Lower lobe of right lung (tissue), 2 donors: Measurements from ENCODE around the gene MAPK11. TPM values are rescaled to one million over a fixed set of nuclear protein-coding genes. Genes with fewer than 3 reads are reported as not detected.

Source experiments
- ATAC-seq, 2 donors: fragments of 200-7000 bp; cut with Tn5 transposase; one replicate each; pipeline ENCODE4 v1.9.1; 2020 to 2022; ENCODE audit warnings: mild to moderate bottlenecking in 2 of 2, moderate library complexity in 2 of 2
- DNase-seq: peaks from one replicate; pipeline ENCODE4 v3.0.0-alpha.2; 2020
- H3K27ac ChIP-seq: fragments of 200-600 bp; one replicate; pipeline ENCODE4 v1.8.0; 2022
- H3K27me3 ChIP-seq: fragments of 200-600 bp; one replicate; pipeline ENCODE4 v1.8.0; 2022; ENCODE audit warnings: low read depth
- H3K36me3 ChIP-seq: fragments of 200-600 bp; one replicate; pipeline ENCODE4 v1.8.0; 2022; ENCODE audit warnings: mild to moderate bottlenecking
- H3K4me1 ChIP-seq: fragments of 200-600 bp; one replicate; pipeline ENCODE4 v1.8.0; 2022
- H3K4me3 ChIP-seq: fragments of 200-600 bp; one replicate; pipeline ENCODE4 v1.8.0; 2022; ENCODE audit warnings: mild to moderate bottlenecking
- H3K9me3 ChIP-seq: fragments of 200-600 bp; one replicate; pipeline ENCODE4 v1.8.0; 2022
- intact Hi-C: fragments of 100-400 bp; cut with DNase I; formaldehyde crosslinking; loops from one replicate; pipeline ENCODE4 v1.11.0; 2022
- total RNA-seq: library from RNA; stranded (reverse); fragmentation: NEBNext Ultra II Directional; extraction: Animal tissue kit (Norgen Biotek cat#: 25700); gene quantifications from one replicate; pipeline ENCODE4 v1.2.1, GENCODE V29; 2021
- TF ChIP-seq, protein P1 (sequence below): fragments of 200-600 bp; IDR thresholded peaks from one replicate; pipeline ENCODE4 v1.8.0; 2022; ENCODE audit warnings: antibody characterized with exemption, mild to moderate bottlenecking
- donor health status: DM: no; HTN: yes; CAD: no; lungs with severe emphysema.

Gene MAPK11
- total RNA-seq, 1 donor from 2014 or later = 13.1 TPM

- TF ChIP-seq, protein P1, sequence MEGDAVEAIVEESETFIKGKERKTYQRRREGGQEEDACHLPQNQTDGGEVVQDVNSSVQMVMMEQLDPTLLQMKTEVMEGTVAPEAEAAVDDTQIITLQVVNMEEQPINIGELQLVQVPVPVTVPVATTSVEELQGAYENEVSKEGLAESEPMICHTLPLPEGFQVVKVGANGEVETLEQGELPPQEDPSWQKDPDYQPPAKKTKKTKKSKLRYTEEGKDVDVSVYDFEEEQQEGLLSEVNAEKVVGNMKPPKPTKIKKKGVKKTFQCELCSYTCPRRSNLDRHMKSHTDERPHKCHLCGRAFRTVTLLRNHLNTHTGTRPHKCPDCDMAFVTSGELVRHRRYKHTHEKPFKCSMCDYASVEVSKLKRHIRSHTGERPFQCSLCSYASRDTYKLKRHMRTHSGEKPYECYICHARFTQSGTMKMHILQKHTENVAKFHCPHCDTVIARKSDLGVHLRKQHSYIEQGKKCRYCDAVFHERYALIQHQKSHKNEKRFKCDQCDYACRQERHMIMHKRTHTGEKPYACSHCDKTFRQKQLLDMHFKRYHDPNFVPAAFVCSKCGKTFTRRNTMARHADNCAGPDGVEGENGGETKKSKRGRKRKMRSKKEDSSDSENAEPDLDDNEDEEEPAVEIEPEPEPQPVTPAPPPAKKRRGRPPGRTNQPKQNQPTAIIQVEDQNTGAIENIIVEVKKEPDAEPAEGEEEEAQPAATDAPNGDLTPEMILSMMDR = no peak
- Histone ChIP-seq H3K4me1 (peaks cover 16% of the 10 kb centered on the region), H3K4me3 (peak overlapping the region; percentile 57), H3K9me3 (no peaks in the 10 kb centered on the region), H3K27ac (no peak overlapping the region), H3K27me3 (peaks cover 20% of the 10 kb centered on the region), H3K36me3 (no peaks in the 10 kb centered on the region)
- ATAC-seq (no peak), DNase-seq (no peak)
- intact Hi-C loops = no loop called here
These were observed 9.8 kb downstream of the MAPK11 start for GRCh38 chr22:50260434-50260800.

DNA sequence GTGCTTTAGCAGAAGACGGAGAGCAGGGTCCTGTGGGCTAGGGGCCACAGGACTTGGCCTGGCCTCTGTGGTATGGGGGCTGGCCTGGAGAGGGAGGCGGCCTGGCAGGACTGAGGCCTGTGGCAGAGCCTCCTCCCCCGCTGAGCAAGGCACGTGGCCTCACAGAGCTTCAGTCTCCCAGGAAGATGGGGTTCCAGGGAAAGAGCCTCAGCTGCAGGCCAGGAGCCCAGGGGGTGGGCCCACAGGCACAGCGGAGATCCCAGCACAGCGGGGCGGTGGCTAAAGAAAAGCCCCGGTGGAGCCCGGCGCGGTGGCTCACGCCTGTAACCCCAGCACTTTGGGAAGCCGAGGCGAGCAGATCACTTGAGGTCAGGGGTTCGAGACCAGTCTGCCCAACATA lies 10.9 kb downstream of the MAPK11 start:
- TF ChIP-seq, protein P1 = no peak
- H3K4me3 ChIP-seq = no peak overlapping the region
- ATAC-seq = no peak
- intact Hi-C loops = no loop called here
- peaks cover 16% of the 10 kb centered on the region for H3K4me1 ChIP-seq
- no peak overlapping the region for H3K27ac ChIP-seq
- peaks cover 20% of the 10 kb centered on the region for H3K27me3 ChIP-seq
- DNase-seq = no peak
- H3K9me3 ChIP-seq = no peaks in the 10 kb centered on the region
- no peaks in the 10 kb centered on the region for H3K36me3 ChIP-seq

- TF ChIP-seq, protein P1 = no peak
- intact Hi-C loops = no loop called here
- DNase-seq (no peak), ATAC-seq (no peak)
- H3K4me3 ChIP-seq = no peak overlapping the region
- no peaks in the 10 kb centered on the region for H3K36me3 ChIP-seq
- H3K27me3 ChIP-seq = peaks cover 20% of the 10 kb centered on the region
- H3K27ac ChIP-seq = no peak overlapping the region
- peaks cover 16% of the 10 kb centered on the region for H3K4me1 ChIP-seq
- H3K9me3 ChIP-seq = no peaks in the 10 kb centered on the region
These were observed 11.6 kb downstream of the MAPK11 start for GRCh38 chr22:50258361-50259292.

- TF ChIP-seq, protein P1 = no peak
- Histone ChIP-seq H3K4me1 (peaks cover 16% of the 10 kb centered on the region), H3K36me3 (no peaks in the 10 kb centered on the region), H3K27me3 (peaks cover 17% of the 10 kb centered on the region), H3K9me3 (no peaks in the 10 kb centered on the region), H3K27ac (no peak overlapping the region), H3K4me3 (no peak overlapping the region)
- DNase-seq = no peak
- no peak for ATAC-seq
- intact Hi-C loops = no loop called here
These were observed 12.5 kb downstream of the MAPK11 start for GRCh38 chr22:50257451-50258360.

DNA sequence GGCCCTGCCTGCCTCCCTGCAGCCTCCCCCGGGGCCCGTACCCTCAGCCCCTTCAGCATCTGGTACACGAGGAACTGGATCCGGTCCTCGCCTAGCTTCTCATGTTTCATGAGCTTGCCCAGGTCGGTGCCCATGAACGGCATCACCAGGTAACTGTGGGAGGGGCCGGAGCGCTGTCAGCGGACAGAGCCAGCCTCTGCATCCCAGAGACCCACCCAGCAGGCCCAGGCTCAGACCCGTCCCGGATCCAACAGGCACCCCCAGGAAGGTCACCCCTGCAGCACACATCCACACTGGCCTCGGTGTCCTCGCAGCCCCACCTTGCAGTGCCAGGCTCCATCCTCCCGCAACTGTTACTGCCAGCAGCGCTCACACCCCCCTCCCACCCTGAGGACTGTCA lies 13.1 kb downstream of the MAPK11 start:
- Histone ChIP-seq H3K36me3 (no peaks in the 10 kb centered on the region), H3K27me3 (peaks cover 10% of the 10 kb centered on the region)
- intact Hi-C loops = no loop called here

More for the DNA sequence above, 13.1 kb downstream of the MAPK11 start:
- no peaks in the 10 kb centered on the region for H3K9me3 ChIP-seq
- H3K27ac ChIP-seq = no peak overlapping the region
- H3K4me1 ChIP-seq = peaks cover 15% of the 10 kb centered on the region
- H3K4me3 ChIP-seq = no peak overlapping the region
- DNase-seq = no peak
- no peak for ATAC-seq
- TF ChIP-seq, protein P1 = no peak
